ENCODE results near the gene PATJ. TPM values are rescaled to one million over a fixed set of nuclear protein-coding genes. Genes with fewer than 3 reads are reported as not detected.

Gene PATJ
- total and polyA plus RNA-seq, 2 experiments from 2014 or later: 35.3 to 68.4 TPM

- TF ChIP-seq STAT1 (IDR thresholded peaks at IDR 0.05; ENCODE audit: unreplicated experiment): no peak
- TF ChIP-seq EZH2 (IDR thresholded peaks at IDR 0.05; ENCODE audit: low read depth, unreplicated experiment): no peak
- no peak for TF ChIP-seq ZNF331 (CRISPR knock-in tag; IDR thresholded peaks at IDR 0.05; ENCODE audit: low read depth)
- TF ChIP-seq JUNB (IDR thresholded peaks at IDR 0.05; ENCODE audit: unreplicated experiment): no peak
- no peak for TF ChIP-seq CREB1 (CRISPR knock-in tag; IDR thresholded peaks at IDR 0.05; ENCODE audit: low read depth)
- TF ChIP-seq ETS1 (IDR thresholded peaks at IDR 0.05): no peak
- TF ChIP-seq, protein P1, sequence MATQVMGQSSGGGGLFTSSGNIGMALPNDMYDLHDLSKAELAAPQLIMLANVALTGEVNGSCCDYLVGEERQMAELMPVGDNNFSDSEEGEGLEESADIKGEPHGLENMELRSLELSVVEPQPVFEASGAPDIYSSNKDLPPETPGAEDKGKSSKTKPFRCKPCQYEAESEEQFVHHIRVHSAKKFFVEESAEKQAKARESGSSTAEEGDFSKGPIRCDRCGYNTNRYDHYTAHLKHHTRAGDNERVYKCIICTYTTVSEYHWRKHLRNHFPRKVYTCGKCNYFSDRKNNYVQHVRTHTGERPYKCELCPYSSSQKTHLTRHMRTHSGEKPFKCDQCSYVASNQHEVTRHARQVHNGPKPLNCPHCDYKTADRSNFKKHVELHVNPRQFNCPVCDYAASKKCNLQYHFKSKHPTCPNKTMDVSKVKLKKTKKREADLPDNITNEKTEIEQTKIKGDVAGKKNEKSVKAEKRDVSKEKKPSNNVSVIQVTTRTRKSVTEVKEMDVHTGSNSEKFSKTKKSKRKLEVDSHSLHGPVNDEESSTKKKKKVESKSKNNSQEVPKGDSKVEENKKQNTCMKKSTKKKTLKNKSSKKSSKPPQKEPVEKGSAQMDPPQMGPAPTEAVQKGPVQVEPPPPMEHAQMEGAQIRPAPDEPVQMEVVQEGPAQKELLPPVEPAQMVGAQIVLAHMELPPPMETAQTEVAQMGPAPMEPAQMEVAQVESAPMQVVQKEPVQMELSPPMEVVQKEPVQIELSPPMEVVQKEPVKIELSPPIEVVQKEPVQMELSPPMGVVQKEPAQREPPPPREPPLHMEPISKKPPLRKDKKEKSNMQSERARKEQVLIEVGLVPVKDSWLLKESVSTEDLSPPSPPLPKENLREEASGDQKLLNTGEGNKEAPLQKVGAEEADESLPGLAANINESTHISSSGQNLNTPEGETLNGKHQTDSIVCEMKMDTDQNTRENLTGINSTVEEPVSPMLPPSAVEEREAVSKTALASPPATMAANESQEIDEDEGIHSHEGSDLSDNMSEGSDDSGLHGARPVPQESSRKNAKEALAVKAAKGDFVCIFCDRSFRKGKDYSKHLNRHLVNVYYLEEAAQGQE (IDR thresholded peaks at IDR 0.05; ENCODE audit: unreplicated experiment): no peak
- TF ChIP-seq POLR2AphosphoS5 (IDR thresholded peaks at IDR 0.05; ENCODE audit: low read depth): no peak
- no peak for TF ChIP-seq ZNF114 (CRISPR knock-in tag; IDR thresholded peaks at IDR 0.05)
- TF ChIP-seq, protein P2, sequence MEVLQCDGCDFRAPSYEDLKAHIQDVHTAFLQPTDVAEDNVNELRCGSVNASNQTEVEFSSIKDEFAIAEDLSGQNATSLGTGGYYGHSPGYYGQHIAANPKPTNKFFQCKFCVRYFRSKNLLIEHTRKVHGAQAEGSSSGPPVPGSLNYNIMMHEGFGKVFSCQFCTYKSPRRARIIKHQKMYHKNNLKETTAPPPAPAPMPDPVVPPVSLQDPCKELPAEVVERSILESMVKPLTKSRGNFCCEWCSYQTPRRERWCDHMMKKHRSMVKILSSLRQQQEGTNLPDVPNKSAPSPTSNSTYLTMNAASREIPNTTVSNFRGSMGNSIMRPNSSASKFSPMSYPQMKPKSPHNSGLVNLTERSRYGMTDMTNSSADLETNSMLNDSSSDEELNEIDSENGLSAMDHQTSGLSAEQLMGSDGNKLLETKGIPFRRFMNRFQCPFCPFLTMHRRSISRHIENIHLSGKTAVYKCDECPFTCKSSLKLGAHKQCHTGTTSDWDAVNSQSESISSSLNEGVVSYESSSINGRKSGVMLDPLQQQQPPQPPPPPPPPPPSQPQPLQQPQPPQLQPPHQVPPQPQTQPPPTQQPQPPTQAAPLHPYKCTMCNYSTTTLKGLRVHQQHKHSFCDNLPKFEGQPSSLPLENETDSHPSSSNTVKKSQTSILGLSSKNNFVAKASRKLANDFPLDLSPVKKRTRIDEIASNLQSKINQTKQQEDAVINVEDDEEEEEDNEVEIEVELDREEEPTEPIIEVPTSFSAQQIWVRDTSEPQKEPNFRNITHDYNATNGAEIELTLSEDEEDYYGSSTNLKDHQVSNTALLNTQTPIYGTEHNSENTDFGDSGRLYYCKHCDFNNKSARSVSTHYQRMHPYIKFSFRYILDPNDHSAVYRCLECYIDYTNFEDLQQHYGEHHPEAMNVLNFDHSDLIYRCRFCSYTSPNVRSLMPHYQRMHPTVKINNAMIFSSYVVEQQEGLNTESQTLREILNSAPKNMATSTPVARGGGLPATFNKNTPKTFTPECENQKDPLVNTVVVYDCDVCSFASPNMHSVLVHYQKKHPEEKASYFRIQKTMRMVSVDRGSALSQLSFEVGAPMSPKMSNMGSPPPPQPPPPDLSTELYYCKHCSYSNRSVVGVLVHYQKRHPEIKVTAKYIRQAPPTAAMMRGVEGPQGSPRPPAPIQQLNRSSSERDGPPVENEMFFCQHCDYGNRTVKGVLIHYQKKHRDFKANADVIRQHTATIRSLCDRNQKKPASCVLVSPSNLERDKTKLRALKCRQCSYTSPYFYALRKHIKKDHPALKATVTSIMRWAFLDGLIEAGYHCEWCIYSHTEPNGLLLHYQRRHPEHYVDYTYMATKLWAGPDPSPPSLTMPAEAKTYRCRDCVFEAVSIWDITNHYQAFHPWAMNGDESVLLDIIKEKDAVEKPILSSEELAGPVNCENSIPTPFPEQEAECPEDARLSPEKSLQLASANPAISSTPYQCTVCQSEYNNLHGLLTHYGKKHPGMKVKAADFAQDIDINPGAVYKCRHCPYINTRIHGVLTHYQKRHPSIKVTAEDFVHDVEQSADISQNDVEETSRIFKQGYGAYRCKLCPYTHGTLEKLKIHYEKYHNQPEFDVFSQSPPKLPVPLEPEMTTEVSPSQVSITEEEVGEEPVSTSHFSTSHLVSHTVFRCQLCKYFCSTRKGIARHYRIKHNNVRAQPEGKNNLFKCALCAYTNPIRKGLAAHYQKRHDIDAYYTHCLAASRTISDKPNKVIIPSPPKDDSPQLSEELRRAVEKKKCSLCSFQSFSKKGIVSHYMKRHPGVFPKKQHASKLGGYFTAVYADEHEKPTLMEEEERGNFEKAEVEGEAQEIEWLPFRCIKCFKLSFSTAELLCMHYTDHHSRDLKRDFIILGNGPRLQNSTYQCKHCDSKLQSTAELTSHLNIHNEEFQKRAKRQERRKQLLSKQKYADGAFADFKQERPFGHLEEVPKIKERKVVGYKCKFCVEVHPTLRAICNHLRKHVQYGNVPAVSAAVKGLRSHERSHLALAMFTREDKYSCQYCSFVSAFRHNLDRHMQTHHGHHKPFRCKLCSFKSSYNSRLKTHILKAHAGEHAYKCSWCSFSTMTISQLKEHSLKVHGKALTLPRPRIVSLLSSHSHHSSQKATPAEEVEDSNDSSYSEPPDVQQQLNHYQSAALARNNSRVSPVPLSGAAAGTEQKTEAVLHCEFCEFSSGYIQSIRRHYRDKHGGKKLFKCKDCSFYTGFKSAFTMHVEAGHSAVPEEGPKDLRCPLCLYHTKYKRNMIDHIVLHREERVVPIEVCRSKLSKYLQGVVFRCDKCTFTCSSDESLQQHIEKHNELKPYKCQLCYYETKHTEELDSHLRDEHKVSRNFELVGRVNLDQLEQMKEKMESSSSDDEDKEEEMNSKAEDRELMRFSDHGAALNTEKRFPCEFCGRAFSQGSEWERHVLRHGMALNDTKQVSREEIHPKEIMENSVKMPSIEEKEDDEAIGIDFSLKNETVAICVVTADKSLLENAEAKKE (CRISPR knock-in tag; IDR thresholded peaks at IDR 0.05): no peak
- TF ChIP-seq, protein P3, sequence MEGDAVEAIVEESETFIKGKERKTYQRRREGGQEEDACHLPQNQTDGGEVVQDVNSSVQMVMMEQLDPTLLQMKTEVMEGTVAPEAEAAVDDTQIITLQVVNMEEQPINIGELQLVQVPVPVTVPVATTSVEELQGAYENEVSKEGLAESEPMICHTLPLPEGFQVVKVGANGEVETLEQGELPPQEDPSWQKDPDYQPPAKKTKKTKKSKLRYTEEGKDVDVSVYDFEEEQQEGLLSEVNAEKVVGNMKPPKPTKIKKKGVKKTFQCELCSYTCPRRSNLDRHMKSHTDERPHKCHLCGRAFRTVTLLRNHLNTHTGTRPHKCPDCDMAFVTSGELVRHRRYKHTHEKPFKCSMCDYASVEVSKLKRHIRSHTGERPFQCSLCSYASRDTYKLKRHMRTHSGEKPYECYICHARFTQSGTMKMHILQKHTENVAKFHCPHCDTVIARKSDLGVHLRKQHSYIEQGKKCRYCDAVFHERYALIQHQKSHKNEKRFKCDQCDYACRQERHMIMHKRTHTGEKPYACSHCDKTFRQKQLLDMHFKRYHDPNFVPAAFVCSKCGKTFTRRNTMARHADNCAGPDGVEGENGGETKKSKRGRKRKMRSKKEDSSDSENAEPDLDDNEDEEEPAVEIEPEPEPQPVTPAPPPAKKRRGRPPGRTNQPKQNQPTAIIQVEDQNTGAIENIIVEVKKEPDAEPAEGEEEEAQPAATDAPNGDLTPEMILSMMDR (conservative IDR thresholded peaks at IDR 0.05; ENCODE audit: low read depth in 2 of 2): no peak
- no peak for TF ChIP-seq NANOG (IDR thresholded peaks at IDR 0.05; ENCODE audit: borderline replicate concordance)
- TF ChIP-seq EZH2phosphoT487 (IDR thresholded peaks at IDR 0.05; ENCODE audit: unreplicated experiment): no peak
- Histone ChIP-seq H3K27ac (ENCODE audit: low read depth) (no peak overlapping the region), H2AFZ (no peak overlapping the region), H3K27me3 (ENCODE audit: insufficient read depth) (no peaks in the 10 kb centered on the region), H3K4me2 (no peak overlapping the region), H3K79me2 (replicated peaks; ENCODE audit: insufficient read depth) (no peaks in the 10 kb centered on the region), H3F3A (replicated peaks; ENCODE audit: low read depth) (0 out of 2 replicates have a peak, but pooled peaks cover 4% of the 10 kb centered on the region), H3K9me2 (ENCODE audit: insufficient read depth) (no peaks in the 10 kb centered on the region; the same call in 1 of the 2 replicates), H3K4me3 (no peak overlapping the region), H3K36me3 (ENCODE audit: insufficient read depth) (no peaks in the 10 kb centered on the region), H3K4me1 (ENCODE audit: insufficient read depth) (peaks cover 23% of the 10 kb centered on the region), H4K20me1 (replicated peaks; ENCODE audit: insufficient read depth) (no peaks in the 10 kb centered on the region)
- no peak overlapping the region for H3K4me3 Mint-ChIP-seq
- H3K27ac Mint-ChIP-seq: no peak overlapping the region
- ATAC-seq (no peak), DNase-seq (ENCODE audit: low spot score) (no peak)
- H3K4me1 Mint-ChIP-seq: peaks cover 22% of the 10 kb centered on the region
- H3K9me3 Mint-ChIP-seq: no peaks in the 10 kb centered on the region
- H3K27me3 Mint-ChIP-seq (ENCODE audit: insufficient read depth, low read depth, poor library complexity): peaks cover 2% of the 10 kb centered on the region
- peaks cover 10% of the 10 kb centered on the region; the same call in 2 of the 3 replicates for H3K36me3 Mint-ChIP-seq (ENCODE audit: low read depth)
Measured at GRCh38 chr1:62054188-62054587, 311.9 kb downstream of the PATJ start.
